ENCODE measurements around the gene APBB1IP. TPM values are rescaled to one million over a fixed set of nuclear protein-coding genes. Genes with fewer than 3 reads are reported as not detected.

APBB1IP gene
- total and polyA plus RNA-seq, 2 of the 8 experiments (the other 6 are each of a cell fraction or from before 2014, with no cell fraction given), result 0.05 TPM; not detected in 1

- TF ChIP-seq ATF2 (IDR thresholded peaks at IDR 0.05; ENCODE audit: low read length), result no peak
- no peak for TF ChIP-seq JUND (IDR thresholded peaks at IDR 0.05; ENCODE audit: low read length)
- TF ChIP-seq POU5F1 (IDR thresholded peaks at IDR 0.05; ENCODE audit: low read depth, low read length), result no peak
- no peak for TF ChIP-seq POLR2A (IDR thresholded peaks at IDR 0.05; ENCODE audit: control extremely low read depth in 1 of 2, low read depth in 2 of 2, low read length in 2 of 2)
- no peak for TF ChIP-seq CEBPB (IDR thresholded peaks at IDR 0.05; ENCODE audit: low read depth, low read length)
- TF ChIP-seq CHD7 (IDR thresholded peaks at IDR 0.05; ENCODE audit: insufficient replicate concordance, low read length), result no peak
These were observed 150.5 kb downstream of the APBB1IP start (continued) for GRCh38 chr10:26588611-26589010.

Measured in H1 (cell line).